GM15510 (cell line): ENCODE measurements around the gene RPS6KL1.
A peak's percentile ranks its signal among the peaks of the same experiment; 100 is the strongest.

Source experiments
- POLR2A ChIP-seq: IDR thresholded peaks from 3 replicates; pipeline ENCODE4 v1.6.1; 2011; ENCODE audit warnings: borderline replicate concordance; ENCODE audit not compliant: insufficient read length; ENCODE audit errors: extremely low read depth

RPS6KL1 gene

GRCh38 chr14:74898083-74898482 is 25.0 kb downstream of the RPS6KL1 start:
- no peak for TF ChIP-seq POLR2A

DNA sequence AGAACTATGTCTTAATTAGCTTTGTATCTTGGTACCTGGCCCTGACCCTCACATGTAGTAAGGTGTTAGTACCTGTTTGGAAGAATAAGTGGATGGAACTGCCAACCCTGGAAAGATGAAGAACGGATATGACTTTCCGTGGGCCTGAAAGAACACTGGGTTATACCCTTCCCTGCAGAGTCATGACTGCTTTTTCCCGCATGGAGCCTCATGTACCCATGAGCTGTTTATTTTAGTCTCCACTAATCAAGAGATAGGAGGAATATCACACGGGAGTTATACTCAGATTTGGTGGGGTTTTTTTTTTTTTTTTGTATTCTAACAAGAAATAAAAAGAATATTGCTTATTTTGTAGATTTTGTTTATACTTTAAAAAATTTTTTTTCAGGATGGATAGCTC is 25.4 kb downstream of the RPS6KL1 start:
- no peak for TF ChIP-seq POLR2A

DNA sequence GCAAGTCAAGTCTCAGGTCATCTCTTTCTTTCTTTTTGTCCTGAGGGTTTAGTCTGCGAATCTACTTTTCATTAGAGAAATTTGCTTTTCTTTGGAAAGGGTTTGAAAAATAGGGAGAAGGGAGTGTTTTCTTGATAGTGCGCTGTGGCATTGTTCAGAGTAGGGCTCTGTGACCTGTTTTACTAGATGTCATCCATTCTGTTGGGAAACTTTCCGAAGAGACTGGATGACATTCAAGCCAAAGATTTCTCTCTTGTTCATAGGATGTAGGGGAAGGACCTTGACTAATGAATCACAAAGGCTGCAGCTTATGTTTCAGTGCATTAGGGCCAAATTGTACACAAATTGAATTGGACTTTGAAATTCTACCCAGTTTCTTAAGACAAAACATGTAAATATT is 26.7 kb downstream of the RPS6KL1 start:
- TF ChIP-seq POLR2A, result no peak

- no peak for TF ChIP-seq POLR2A
These were observed 29.4 kb downstream of the RPS6KL1 start for GRCh38 chr14:74893614-74894091.

- TF ChIP-seq POLR2A, result no peak
These were observed 30.3 kb downstream of the RPS6KL1 start for GRCh38 chr14:74892745-74893144.

GRCh38 chr14:74891870-74892269 is 31.2 kb downstream of the RPS6KL1 start:
- TF ChIP-seq POLR2A, result no peak

DNA sequence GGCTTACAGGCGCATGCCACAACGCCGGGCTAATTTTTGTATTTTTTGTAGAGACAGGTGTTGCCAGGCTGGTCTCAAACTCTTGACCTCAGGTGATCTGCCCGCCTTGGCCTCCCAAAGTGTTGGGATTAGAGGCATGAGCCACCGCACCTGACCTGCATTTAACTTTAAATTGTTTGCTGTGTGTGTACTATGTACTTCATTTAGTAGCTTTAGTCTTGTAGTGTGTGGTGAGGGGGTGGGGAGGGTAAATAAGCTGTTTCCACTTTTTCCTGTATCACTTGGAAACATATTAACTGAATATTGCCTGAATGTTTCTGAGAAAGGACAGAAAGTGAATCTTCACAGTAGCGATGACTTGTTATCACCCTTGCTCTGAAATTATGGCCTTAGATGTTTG is 32.8 kb downstream of the RPS6KL1 start:
- no peak for TF ChIP-seq POLR2A

DNA sequence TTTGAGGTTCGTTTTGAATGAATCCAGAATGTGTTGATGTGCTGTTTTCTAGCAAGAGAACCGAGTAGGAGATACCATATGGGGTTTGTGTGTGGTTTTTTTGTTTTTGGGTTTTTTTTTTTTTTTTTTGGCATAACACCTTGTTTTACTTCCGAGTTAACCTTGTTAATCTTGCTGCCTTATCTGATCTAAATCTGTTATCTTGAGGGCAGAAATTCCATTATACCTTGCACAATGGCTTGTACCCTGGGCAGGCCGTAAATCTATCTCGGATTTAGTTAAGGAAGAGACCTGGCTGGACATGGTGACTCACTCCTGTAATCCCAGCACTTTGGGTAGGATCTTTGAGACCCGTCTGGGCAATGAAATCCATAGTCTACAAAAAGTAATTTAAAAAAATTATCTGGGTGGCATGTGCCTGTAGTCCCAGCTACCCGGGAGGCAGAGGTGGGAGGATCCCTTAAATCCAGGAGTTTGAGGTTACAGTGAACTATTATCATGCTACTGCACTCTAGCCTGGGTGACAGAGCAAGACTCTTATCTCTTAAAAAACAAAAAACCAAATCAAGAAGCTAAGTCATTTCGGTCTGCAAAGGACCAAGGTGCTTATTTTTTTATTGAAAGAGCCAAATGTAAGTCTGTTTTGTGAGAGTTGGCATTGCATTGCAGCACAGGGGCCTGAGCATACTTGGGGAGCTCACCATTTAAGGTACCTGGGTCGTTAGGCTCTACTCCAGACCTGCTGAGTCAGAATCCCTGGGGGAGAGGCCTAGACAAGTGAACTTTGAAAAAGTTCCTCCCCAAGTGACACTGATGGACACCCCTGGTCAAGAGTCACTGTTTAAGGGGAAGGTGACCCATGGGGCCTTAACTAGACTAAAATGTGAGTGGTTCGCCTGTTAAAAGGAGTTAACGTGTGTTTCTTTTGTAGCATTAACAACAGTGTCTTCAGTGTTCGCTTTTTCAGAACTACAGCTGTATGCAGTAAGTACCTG is 34.6 kb downstream of the RPS6KL1 start:
- no peak for TF ChIP-seq POLR2A

GRCh38 chr14:74886001-74886400 is 37.1 kb downstream of the RPS6KL1 start:
- no peak for TF ChIP-seq POLR2A

GRCh38 chr14:74882103-74882920 is 40.7 kb downstream of the RPS6KL1 start:
- TF ChIP-seq POLR2A, result no peak

DNA sequence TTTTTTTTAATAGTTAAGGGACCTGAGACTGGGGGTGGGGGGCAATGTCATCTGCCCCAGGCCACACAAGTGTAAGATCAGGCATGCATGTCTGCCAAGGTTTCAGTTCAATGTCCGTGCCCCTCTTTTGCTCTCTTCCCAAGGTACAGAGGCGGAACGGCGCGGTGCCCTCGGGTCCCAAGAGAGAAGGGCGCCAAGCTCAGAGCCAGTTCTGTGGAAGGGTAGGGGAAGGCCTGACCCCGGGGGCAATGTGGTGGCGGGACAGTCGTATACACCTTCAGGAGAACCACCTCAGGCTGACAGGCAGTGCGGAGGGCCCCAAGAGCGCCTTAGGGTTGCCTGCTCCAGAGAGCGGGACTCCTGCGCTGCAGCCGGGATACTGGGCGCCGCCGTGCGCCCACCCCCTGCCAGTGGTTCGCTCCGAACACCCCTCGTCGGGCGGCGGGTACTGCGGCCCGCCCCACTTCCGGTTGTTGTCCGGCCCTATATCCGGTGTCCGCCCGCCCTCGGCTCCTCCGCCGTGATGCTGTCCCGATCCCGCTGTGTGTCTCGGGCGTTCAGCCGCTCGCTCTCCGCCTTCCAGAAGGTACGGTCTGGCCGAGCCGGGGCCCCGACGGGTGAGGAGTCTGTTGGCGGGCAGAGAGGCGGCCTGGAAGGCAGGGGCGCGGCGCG is 41.5 kb downstream of the RPS6KL1 start, which contains the start of gene DLST:
Gene DLST (plus strand): TSS at position 486 of the 672 bp plus-strand sequence. CDS start 38 bp downstream, at position 524.
- peak; percentile 97 for TF ChIP-seq POLR2A

GRCh38 chr14:74879427-74880182 is 43.5 kb downstream of the RPS6KL1 start:
- TF ChIP-seq POLR2A, result no peak

DNA sequence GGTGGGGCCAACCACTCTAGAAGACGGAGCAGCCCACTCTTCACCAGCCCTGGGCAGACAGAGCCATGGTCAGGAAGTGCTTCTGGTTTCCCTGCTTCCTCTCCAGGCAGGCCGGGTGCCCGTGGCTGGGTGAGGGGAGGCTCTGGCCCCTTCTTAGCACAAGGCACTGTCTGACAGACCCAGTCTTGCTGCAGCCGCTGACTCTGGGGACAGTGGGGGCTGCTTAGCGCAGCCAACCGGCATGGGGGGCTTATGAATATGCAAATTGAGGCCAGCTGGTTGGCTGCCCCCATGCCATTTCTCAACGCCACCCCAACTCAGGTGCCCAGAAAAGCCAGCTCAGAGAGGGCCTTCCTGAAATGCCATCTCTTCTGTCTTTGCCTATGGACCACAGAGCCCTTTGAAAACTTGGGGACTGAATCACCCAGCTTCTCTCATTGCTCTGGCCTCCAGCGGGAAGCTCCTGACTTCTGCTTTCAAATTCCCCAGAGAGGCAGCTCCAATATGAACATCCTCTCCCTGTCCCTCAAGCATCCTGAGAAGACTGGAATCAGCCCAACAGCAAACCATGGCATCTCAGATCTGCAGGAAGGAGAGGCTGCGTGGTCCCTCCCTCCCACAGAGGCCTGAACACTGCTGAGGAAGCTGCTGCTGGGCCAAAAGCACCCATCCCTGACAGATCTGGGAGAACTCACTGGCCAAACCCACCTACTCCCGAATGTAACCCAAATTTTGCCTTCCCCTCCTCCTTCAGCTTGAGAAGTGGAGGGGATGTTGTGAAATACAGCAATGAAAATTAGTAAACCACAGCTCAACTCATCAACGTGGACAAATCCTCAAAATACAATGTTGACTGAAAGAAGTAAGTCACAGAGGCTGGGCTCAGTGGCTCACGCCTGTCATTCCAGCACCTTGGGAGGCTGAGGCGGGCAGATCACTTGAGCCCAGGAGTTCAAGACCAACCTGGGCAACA is 46.8 kb downstream of the RPS6KL1 start, which contains the start of gene PROX2:
Gene PROX2 (minus strand): TSS at position 205 of the 973 bp plus-strand sequence. CDS start 12,311 bp downstream, outside the sequence.
- no peak for TF ChIP-seq POLR2A
